HG02938 (cell line): ENCODE measurements around the gene HRH3.

Experiments used
- ATAC-seq: cut with Tn5 transposase; IDR thresholded peaks from one replicate; pipeline ENCODE4 v1.9.1; 2021; ENCODE audit warnings: mild to moderate bottlenecking, moderate library complexity; ENCODE audit not compliant: unreplicated experiment

HRH3 gene

DNA sequence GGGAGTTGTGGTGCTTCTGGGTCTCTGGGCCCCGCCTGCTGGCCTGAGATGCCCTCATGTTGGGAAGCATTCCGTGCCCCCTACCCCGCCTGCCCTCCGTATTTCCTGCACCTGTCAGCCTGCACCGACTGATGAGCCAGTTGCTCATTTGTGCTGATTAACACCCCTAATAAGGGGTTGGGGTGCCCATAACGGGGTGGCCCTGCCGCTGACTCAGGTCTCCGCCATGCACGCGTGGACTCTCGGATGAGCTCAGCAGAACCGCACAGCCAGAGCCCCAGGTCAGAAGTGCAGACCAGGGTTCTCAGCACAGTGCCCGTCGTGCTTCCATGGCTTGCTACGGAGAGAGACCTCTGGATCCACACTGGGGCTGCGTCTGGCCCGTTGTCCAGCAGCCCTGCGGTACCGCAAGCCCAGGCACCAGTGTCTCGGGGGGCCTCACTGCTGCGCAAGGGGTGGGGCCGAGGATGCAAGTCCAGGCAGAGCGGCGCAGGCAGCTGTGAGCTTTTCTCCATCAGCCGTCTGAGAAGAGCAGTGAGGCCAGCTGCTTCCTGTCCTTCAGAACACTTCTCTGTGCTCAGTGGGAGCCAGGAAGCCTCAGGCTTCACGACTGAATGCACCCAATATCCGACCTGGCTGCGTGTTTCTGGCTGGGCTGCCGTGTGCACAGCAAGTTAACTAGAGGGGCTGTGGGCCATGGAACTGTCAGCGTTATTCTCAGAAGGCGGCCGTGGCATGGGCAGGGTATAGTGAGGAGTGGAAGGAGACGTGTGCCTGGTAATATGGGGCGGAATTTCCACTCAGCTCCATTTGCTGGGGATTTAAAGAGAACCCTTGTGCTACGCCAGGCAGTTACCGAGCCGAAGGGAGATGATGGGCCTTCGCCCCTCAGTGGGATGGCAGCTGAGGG, 18.6 kb downstream of the HRH3 start:
- no peak for ATAC-seq

DNA sequence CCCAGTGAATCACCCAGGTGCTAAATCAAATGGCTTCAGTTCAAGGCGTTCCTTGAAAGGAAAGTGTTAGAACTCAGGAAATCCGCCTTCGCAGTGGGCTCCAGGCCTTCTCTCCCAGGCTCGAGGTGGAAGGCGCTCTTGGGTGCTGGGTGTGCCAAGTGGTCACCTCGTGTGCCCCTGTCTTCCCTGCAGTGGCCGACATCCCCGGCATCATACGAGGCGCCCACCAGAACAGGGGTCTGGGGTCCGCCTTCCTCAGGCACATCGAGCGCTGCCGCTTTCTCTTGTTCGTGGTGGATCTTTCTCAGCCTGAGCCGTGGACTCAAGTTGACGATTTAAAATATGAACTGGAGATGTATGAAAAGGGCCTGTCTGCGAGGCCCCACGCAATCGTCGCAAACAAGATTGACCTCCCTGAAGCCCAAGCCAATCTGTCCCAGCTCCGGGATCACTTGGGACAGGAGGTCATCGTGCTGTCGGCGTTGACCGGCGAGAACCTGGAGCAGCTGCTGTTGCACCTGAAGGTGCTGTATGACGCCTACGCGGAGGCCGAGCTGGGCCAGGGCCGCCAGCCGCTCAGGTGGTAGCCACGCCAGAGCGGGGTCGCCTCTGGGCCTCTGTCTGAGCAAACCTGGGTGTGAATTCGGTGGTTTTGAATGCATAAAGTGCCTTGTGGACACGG, 19.4 kb downstream of the HRH3 start:
- no peak for ATAC-seq

DNA sequence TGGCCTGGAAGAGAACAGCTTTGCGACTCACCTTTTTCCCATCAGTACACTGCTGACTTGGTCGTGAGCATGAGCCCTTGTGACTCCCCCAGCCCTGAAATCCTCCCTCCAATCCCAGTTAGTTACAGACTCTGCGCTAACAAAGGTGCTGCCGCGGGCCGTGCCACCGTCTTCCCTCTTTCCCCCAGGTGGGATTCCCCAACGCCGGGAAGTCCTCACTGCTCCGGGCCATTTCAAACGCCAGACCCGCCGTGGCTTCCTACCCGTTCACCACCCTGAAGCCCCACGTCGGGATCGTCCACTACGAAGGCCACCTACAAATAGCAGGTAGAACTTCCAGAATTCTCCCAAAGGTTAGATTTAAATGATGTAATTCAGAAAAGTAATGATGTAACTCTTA, 21.1 kb downstream of the HRH3 start:
- ATAC-seq = no peak

DNA sequence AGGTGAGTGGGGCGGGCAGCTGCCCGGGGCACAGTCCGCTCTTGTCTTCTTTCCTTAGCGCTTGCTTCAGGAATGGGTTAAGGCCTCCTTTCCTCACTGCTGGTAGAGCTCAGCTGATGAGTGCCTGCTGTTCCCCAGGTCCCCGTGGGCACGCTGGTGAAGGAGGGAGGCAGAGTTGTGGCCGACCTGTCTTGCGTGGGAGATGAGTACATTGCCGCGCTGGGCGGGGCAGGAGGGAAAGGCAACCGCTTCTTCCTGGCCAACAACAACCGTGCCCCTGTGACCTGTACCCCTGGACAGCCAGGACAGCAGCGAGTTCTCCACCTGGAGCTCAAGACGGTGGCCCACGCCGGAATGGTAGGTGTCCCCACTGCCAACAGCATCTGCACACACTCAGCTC, 21.6 kb downstream of the HRH3 start:
- ATAC-seq = no peak

DNA sequence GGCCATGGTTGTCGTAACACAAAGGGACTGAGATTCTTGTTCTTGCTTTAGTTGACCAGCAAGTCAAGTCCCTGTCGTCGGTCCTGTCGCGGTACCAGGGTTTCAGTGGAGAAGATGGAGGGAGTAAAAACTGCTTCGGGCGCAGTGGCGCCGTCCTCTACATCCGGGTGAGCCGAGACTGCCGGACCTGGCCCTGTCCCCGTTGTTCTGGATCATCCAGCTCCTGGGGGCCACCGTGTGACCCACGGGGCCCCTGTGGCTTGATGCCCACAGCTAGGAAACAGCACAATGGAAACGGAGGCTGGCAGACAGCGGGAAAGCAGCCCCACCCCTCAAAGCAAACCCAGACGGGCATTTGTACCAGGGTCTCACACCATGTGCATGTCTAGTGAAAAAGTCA, 22.3 kb downstream of the HRH3 start:
- no peak for ATAC-seq

DNA sequence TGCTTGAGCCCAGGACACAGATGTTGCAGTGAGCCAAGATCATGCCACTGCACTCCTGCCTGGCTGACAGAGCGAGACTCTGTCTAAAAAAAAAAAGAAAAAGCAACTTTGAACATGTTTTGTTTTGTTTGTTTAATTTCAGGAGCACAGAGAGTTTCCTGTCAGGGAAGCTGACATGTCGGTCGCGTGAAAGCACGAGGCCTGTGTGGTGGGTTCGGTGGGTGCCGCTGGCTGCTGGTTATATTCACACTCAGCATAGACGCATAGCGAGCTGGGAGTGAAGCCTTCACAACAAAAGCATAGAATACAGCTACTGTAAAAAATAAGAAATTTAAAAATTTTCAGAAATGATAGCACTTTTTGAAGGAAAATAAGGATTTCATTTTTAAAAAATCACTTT, 22.8 kb downstream of the HRH3 start:
- ATAC-seq = no peak

DNA sequence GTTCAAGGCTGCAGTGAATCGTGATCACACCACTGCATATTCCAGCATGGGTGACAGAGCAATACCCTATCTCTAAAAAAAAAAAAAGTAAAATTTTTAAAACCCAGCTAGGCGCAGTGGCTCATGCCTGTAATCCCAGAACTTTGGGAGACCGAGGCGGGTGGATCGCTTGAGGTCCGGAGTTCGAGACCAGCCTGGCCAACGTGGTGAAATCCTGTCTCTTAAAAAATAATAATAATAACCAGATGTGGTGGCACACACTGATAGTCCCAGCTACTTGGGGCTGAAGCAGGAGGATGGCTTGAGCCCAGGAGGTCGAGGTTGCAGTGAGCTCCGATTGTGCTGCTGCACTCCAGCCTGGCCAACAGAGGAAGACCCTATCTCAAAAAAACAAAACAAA, 23.8 kb downstream of the HRH3 start:
- ATAC-seq = no peak

DNA sequence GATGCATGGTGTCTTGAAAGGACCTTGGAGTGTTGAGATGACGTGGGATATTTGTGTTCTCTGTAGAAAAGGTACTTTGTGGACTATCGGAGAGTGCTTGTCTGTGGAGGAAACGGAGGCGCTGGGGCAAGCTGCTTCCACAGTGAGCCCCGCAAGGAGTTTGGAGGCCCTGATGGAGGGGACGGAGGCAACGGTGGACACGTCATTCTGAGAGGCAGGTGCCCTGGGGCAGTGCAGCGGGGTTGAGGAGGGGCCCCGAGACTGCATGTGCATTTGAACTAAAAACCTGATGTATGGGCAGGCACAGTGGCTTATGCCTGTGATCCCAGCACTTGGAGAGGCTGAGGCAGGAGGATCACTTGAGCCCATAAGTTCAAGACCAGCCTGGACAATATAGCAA, 24.3 kb downstream of the HRH3 start:
- no peak for ATAC-seq

DNA sequence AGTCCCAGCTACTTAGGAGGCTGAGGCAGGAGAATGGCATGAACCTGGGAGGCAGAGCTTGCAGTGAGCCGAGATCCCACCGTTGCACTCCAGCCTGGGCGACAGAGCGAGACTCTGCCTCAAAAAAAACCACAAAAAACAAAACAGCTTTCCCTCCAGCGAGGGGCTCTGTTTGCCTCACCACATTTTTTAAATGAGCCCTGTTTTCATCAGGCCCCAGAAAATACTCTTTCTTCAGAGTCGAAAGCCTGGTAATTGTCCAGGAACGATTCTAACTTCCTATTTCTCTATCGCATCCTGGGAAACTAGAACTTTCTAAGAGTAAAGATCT, 25.0 kb downstream of the HRH3 start:
- no peak for ATAC-seq

DNA sequence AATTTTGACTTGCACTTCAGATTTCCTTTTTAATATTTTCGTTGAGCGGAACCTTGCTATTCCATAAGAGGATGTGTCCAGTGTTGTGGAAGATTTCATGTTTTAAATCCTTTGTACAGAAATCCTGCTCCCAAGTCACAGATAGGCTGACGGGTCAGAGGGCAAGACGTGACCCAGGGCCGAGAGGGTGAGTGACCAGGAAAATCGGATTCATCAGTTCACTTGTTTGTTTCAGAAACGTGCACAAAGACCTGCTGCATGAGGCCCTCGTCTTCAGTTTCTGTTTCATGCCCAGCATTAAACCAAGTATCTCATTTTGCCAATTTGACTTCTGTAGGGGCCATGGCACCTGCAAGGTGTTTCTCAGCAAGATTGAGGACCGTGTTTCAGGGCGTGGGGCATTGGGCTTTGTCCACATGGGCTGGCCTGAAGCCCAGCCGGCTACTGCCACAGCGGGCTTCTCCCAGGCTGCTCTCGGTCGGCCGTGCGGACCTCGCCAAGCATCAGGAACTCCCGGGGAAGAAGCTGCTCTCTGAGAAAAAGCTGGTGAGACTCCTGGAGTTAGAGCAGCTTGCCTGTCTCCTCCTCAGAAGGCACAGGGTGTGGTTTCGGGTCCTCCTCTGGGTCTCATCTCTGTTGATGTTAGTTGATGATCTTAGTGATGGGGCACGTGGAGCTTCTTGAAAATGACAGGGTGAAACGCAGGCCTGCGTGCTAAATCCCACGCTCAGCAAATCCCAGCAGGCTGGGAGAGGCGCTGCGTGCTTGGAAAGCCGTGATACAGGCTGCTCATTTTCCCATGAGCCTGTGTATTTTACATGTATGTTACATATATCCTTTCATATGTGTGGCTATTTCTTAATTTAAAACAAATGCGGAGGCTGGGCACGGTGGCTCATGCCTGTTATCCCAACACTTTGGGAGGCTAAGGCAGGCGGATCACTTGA, 26.7 kb downstream of the HRH3 start:
- no peak for ATAC-seq

DNA sequence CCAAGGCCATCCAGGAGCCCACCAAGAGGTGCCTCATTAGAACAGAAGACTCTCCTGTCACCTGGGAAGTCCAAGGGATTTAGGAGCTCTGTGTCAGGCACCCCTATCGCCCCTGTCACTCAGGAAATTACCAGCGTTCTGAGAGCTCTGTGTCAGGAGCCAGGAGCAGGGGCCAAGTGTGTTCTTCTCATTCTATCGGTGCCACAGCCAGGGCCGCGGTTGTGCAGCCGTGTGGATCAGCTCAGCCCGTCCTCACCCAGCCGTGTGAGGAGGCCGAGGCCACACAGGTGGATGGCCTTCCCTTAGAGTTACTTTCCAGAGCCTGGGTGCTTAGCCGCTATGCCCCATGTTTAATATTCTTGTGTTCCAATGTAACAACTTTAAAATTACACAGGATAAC, 27.4 kb downstream of the HRH3 start:
- ATAC-seq = no peak

DNA sequence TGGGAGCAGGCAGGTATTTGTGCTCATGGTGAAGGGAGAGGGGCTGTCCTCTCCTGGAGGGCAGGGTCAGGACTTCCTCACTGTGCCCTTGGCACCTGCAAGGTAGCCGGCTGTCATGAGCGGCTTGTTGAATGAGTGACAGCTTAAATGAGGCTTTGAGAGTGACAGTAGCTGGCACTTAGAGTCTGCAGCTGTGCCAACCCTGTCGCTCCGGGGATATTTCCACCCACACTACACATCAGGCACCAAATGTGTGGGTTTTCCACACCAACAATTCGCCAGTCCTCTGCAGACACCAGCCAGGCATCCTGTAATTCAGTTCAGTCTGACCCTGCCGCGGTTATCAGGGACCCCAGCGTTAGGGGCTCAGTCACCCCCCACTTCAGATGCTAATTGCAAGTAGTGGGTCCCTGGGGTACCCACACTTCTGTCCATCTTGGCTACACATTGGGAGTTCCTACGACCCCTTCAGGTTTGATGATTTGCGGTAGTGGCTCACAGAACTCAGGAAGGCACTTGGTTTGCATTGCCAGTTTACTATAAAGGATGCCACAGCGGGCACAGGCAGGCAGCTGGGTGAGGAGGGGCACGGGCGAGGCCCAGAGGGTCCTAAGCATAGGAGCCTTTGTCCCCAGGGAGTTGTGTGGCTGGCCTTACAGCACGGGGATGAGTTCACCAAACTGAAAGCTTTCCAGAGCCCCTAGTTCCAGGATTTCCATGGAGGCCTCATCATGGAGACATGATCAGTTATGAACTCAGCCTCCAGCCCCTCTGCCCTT, 28.1 kb downstream of the HRH3 start:
- no peak for ATAC-seq

DNA sequence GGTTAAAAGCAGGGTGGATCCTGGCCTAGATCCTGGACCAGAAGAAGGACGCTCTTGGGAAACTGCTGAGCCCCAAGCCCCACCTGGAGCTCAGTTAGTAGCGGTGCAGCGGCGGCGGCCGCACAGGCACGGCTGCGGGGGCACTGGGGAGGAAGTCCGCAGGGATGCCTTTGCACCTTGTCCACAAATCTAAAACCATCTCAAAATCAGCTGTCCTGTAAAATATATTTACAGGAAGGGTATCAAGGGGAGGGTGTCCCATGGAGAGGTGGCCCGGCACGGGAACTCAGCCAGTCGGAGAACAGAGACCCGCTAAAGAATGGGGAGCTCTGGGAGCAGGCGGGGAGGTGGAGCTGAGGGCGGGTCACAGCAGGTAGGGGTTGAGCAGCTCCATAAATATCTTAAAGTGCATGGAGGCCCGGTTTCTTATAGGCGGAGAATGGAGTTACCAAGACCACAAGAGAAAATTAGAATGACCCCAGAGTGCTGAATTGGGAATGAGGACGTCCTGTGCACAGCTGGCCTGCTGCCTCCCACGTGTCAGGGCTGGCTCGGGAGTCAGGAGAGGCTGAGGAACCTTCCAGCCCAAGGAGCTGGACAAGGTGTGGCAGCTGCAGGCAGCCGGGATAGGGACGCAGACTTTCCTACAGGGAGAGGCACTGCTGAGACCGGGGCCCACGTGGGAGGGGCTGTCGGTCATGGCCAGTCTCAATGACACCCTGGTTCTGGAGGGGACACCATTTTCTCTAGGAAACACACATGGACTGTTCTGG, 29.3 kb downstream of the HRH3 start:
- no peak for ATAC-seq

DNA sequence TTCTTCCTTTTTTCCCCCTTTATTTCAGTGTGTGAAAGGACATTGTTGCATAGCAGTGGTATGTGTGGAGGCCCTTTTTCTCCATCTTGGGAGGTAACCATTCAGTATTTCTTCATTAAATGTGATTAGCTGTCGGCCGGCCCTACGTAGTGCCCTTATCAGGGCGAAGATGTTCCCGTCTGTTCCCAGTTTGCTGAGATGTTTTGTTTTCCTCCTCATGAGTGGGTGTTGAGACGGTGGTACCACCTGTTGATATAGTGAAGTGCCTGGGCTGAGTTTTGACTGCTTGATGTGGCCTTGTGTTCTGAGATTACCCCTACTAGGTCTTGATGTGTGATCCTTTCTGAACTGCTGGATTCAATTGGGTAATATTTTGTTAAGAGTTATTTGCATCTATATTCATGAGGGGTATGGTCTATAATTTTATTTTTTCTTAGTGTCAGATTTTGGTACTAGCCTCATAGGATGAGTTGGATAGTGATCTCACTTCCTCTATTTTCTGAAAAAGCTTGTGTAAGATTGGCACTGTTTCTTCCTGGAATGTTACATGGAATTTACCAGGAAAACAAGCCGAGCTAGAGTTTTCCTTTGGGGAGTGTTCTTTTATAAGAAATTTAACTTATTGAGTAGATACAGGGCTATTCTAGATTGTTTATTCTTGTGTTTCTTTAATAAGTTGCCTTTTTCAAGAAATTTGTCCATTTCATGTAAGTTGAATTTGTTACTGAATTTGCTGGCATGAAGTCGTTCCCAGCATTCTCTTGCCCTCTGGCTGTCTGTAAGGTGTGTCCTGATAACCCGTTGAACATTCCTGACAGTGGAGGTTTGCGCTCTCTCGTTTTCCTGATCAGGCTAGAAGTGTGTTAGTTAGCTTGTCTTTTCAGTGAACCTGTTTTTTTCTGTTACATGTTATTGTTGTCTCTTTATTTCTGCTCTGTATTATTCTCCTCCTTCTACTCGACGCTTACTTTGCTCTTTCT, 32.9 kb downstream of the HRH3 start:
- ATAC-seq = no peak

DNA sequence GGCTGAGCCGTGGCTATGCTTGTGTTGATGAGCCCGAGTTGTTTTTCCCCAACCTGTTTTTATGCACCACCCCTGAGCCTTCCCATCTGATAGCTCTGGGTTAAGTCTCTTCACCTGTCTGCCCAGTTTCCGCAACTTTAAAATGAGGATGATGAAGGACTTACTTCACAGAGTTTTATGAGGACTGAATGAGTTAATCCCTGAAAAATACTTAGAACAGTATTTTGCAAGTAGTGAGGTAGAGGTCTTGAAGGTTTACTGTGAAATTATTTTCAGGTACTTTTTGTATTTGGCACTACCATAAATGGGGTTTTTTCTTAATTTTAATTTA, 34.0 kb downstream of the HRH3 start:
- ATAC-seq = no peak

DNA sequence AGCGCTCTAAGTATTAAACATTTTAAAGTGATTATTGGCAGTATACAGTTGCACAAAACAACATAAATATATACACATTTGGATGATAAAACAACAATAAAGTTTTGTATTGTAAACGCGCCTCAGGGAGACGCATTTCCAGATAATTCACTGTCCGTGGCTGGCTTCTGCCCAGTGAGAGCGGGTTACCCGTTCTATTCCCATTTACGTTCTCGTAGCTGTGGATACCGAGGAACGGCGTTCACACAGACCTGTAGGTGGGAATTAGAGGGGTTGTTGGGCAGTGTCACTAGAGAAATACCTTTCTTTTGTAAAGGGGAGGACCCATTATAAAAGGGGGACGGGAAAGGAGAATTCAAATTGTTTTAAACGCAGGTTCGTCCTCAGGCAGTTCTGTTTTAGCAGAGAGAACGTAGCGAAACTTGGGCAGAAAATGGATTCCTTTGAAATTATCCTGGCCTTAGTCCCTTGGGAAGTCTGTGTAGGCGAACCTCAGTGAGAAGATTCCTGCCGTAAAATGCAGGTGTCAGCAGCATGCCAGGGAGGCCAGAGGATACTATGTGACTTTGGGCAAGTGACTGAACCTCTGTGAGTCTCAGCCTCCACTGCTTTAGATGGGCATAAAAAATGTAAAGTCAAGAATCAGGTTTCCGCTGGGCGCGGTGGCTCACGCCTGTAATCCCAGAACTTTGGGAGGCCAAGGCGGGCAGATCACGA, 36.5 kb downstream of the HRH3 start:
- no peak for ATAC-seq

DNA sequence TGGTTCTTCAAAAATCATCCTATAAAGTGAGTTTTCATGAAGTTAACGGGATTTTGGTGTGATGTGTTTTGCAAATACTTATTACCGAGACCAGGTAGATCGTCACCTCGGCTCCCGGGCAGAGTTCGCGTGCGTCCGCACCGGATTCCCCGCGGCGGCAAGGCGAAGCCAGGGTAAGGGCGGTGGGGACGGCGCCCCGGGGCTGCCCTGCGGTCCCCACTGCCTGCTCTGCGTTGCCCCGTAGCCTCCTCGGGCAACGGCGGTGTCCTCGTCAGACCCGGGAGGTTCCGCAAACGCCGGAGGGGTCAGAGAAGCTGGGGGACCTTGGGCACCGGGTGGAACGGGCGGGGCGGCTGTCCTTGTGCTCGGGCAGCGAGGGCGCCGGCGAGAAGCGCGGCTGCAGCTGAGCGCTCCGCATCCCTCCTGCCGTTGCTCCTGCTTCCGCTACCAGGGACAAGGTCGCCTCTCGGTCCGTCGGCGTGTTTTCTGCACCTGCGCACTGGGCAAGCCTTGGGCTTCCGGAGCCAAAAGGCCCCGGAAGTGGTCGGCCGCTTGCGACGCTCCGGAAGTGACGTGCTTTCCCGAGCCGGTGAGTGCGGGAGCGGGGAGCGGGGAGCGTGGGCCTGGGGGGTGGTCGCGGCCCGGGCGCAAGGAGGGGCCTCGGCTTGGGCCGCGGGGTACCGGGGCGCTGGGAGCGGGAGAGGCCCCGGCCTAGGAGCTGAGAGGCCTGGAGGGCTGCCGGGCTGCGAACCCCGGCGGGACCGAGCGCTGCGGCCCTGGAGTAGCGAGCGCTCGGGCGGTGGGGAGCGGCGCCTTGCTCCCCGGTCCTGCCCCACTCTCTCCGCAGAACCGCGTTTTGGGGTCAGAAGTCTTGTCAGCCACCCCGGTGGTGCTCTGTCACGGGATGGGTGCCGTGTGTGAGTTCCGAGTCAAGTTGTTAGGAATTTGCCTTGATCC, 37.3 kb downstream of the HRH3 start, which contains the start of gene MTG2:
Gene MTG2, plus strand, starts transcription at position 560 of the 957 bp plus-strand sequence. CDS start 10,393 bp downstream, outside the sequence.
- peak; percentile 91 for ATAC-seq
